HG02759 (cell line): ENCODE data around the gene CHN2.
A peak's percentile ranks its signal among the peaks of the same experiment; 100 is the strongest.

ENCODE experiments used
- ATAC-seq: cut with Tn5 transposase; IDR thresholded peaks from one replicate; pipeline ENCODE4 v1.9.1; 2021; ENCODE audit warnings: mild to moderate bottlenecking, moderate library complexity; ENCODE audit not compliant: unreplicated experiment

Gene CHN2

DNA sequence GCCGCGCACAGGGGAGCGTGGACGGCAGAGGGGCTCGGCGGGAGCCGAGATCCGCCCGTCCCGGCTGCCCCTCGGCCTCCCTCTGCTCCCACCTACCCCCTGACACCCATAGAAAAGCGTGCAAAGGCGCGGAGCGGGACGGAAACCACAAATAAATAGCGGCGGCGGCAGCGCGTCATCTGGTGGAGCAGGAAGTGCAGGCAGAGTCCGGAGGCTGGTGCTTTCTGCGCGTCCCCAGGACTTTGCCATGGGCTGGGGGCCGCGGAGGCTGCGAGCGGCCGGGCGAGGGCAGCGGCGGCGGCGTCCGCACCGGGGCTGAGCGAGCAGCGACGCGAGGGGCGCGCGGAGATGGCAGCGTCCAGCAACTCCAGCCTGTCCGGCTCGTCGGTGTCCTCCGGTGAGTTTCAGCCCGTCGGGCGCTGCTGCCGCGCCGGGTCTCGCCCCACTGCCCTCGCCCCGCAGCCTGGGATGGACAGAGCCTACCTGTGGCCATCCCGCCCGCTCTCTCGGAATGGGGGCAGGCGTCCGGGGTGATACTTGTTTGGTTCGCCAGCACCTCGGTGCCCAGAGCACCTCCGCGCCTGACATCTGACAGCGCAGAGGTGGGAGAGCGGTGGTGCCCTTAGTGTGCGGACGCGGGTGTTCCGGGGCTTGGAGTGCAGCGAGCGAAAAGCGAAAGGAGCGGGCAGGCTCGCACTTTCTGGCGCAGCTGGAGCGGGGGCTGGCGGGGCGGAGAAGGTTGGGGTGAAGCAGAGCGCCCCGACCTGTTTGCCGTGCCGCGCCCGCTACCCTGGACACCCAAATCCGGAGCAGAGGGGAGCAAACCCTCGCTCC, at the start of gene CHN2:
Gene CHN2, plus strand, starts transcription at position 182 of the 834 bp plus-strand sequence.
- ATAC-seq = peak; percentile 49

DNA sequence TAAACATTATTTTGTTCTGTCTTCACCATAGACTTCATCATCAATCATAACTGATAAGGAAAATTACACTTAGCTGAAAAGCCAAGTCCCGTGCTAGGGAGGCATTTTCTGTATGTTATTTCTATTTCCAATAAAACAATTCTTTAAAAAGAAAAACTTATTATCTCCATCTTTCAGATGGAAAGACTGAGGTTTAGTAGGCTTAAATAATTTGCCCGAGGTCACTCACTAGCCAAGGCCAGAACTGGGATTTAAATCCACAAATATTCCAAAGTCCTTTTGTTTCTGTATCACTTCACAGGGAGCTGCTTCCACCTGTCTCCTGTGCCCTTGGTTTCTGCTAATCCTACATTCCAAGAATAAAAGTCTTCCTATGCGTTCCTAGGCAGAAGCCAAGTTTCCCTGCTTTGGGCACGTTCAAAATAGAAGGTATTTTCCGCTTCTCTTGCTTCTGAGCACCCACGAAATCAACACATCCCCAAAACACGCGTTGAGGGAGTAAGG, 49.0 kb upstream of the CHN2 start:
- ATAC-seq = no peak

DNA sequence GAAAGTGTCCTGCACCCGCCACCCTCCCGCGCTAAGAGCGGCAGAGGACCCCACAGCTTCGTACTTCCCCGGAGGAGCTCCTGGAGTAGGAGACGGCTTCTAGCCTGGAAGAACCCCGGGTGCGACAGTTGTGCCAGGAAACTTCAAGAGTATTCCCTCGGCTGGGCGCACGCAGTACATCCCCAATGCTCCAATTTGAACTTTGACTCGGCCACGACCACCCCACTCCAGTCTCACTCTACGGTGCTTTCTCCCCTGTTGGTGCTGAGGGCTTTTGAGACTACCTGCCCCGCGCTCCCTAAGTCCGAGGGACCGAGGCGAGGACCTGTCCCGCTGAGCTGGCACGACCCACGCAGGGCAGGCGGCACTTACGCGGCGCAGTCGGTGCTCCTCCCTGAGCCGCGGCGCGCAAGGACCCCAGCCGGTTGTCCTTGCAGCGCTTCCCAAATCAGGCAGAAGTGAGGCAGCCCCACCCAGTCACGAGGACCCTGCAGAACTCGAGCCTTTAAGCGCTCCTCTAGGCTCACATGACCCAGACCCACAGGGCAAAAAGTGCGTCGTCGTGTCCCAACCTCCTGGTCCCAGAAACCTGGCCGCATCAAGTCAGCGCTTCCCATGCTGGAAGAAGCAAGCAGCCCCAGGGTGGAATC, 48.4 kb upstream of the CHN2 start, which contains the start of gene CPVL:
Gene CPVL, minus strand, starts transcription at position 481 of the 650 bp plus-strand sequence. CDS start 25,476 bp downstream, outside the sequence.
- ATAC-seq = no peak

DNA sequence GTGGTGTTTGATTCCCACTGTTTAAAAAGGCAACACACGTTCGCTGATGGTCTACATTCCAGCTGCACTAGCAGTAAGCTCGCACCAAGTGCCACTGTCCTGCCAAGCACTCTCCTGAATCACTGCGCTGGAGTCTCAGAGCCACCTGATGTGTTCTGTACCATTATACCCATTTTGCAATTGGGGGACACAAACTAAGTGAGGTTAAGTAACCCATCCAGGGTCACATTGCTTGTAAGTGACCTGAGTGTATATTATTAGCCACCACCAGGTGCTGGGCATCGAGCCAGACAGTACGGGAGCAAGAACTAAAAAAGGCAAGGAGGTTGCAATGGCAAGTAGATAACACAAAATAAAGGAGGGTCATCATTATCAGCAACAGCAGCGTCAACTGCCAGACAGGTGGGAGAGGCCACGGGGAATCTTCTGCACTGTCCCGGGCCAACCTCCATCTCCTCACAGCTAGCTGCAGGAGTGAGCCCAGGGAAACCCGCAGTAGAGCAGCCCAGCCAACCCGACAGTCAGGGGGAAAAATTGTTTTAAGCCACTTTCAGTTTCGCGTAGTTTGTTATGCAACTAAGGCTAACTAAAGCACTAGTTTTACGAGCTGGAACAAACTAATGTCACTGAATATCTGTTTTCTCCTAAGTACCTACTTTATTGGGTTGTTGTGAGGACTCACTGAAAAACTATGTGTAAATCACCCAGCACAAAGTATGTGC, 47.5 kb upstream of the CHN2 start:
- no peak for ATAC-seq

DNA sequence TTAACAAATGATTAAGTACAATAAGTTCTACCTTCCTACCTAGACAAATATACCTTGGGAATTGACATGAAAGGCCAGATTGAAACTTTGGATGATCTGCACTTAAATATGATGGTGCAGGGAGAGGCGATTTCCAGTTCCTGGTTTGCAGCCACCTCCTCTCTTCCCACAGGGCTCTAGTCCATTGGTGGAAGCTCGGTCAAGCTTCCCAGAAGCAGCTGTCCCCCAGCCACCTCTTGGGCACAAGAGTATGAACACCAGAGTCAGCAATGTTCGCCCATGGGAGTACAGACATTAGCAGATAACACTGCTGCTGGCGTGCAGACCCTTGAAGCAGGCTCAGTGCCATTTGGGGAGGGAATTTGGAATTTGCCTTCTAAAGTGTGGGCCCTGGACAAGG, 46.8 kb upstream of the CHN2 start:
- ATAC-seq = no peak

DNA sequence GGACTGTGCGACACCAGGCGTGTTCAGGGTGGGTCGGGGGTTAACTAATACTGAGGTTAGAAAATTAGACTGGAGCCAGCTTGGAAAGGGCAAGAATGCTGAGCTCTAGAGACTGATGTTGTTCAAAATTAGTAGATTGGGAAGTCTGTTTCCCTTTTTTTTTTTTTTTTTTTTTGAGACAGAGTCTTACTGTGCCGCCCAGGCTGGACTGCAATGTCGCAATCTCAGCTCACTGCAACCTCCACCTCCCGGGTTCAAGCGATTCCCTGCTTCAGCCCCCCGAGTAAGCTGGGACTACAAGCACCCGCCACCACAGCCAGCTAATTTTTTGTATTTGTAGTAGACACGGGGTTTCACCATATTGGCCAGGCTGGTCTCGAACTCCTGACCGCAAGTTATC, 45.5 kb upstream of the CHN2 start:
- no peak for ATAC-seq

DNA sequence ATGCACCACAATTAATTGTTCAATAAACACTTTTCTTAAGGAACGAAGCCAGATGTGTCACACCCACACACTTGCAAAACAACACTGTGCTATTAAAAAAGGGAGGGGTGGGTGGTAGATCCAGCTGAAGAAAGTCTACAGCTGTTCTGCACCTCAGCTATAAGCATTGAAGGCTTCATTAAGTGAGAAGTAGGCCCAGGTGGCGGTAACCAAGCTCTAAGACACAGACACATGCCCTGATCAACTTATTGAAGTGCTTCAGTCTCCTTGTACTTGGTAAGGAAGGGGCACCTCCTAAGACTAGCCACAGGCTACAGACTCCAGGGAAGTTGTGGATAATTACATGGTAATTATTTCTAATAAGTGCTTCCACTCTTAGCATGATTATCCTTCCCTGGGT, 43.7 kb upstream of the CHN2 start:
- no peak for ATAC-seq

DNA sequence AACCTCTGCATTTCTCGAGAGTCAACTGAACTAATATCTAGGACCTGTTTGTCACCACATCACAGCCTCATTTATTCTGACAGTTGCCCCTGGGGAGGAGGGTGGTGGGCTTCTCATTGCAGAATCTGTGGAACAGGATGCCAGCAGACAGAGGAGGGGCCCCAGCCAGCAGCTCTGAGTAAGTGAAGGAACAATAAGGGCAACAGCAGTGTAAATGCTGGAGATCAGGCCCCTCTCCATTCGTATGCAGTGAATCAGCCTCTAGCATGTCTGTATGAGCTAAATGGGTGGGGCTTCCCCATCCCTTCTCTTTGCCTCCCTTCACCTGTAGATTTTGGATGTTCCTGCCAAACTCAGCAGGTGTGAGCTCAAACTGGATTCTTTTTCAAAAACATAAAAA, 40.5 kb upstream of the CHN2 start:
- no peak for ATAC-seq

DNA sequence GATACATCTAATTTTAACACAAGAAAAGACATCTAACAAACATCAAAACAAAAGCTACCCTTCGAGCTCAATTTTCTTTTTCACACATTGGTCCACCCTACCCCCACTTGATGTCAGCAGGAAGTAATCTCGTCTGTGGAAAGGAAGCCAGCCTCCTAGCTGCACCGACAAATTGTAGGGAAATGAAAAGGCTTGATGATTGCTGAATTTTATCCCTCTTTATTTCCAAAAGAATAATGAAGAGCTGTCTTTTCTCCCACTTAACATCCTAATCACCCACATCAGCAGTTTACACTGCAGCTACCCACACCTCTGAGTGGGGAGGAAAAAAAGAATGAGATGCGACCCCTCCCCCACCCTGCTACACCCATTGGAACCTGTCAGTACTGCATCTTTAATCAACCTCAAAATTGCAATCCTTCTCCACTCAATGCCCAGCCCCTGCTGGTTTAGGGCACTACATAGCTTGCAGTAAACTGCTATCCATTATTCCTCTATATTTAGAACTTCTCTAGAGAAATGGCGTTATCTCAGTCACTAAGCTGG, 37.6 kb upstream of the CHN2 start:
- ATAC-seq = no peak

DNA sequence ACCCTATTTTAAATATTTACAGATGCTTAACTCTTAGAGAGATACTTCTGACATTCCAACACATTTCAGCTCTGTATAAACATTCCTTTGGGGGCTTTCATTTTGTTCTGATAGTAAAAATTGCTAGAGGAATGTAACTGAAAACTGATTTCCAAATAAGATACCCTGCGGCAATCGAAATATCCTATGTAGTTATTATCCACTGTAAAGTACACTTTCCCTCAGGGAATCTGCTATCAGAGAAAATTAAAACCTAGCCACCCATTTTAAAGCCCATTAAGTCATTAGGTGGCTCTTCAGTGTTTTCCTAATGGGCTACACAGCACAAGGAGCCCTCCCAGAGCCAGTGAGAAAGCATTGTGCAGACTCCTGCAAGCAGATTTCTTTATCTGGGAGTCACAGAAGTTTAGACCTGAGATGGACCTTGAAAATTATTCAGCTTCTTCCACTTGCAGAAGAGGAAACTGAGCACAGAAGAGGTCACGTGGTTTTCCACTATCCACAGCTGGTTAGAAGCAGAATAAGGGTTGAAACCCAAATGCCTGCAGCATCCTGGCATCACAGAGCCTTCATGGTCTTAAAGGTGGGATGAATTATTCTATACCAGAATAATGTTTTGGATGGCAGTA, 35.7 kb upstream of the CHN2 start:
- no peak for ATAC-seq

DNA sequence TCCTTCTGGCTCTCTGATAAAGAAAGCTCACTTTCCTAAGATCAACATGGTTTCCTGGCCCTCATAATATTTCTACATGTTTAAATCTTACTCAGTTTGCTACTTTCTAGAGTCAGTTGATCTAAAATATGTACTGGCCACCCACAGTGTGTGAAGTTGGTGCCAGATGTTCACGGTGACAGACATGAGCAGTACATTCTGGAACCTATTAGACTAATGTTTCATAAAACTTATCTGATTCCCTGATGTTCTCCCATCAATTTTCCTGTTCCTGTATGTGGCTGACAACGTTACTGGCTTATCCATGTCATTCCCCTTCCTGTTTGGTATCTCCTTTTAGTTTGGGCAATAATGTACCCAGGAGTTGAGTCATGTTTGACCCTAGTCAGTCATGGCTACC, 34.5 kb upstream of the CHN2 start:
- no peak for ATAC-seq

DNA sequence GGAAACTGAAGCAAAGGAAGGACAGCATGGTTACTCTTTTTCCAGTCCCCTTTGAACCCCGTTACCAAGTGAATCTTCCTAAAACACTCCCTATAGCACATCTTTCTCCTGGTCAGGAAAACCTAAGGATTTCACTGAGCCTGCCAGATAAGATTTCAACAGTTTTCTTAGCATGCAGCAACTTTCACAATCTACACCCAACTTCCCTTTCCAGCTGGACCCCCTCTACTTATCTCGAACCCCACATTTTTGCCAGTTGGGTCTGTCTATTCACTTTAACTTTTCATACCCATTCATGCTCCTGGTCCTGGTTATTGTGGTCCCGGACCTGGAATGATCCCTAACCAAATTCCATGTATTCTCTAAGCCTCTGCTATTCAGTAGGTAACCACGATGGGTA, 33.3 kb upstream of the CHN2 start:
- ATAC-seq = no peak

DNA sequence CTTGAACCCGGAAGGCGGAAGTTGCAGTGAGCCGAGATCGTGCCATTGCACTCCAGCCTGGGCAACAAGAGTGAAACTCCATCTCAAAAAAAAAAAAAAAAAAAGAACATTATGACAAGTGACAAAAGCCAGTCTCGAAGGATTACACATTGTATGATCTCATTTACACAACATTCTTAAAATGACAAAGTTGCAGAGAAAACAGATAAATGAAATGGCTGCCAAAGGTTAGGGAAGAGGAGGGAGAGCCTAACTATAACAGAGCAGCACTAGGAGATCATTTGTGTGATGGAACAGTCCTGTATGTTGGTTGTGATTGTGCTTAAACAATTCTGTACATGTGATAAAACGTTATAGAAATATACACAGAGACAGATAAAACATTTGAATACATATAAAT, 32.0 kb upstream of the CHN2 start:
- no peak for ATAC-seq

DNA sequence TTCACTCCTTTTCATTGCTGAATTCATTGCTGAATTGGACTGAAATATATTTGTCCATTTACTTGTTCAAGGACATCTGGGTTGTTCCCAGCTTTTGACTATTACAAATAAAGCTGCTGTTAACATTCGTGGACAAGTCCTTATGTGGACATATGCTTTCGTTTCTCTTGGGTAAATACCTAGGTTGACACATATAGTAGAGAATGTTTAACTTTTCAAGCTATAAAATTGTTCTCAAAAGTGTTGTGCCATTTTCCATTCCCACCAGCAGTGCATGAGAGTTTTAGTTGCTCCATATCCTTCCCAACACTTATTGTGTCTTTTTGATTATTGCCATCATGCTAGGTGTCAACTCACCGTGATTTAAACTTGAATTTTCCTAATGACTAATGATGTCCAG, 30.7 kb upstream of the CHN2 start:
- no peak for ATAC-seq

DNA sequence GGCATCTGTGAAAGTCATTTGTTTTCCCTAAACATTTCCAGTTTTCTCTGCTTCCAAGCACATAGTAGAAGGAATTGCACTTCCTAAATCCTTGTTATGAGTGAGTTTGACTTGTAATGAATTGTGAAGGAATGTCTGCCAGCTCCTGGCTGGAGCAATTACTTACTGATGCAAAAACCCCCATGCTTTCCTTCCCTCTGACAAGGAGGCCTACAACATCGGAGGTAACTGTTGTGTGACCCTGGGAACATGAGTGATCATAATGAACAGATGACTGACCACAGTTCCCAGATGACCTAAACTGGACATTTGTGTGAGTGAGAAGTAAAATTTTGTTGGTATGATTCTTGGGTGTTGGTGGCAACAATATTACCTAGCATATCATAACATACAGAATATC, 26.9 kb upstream of the CHN2 start:
- ATAC-seq = no peak

DNA sequence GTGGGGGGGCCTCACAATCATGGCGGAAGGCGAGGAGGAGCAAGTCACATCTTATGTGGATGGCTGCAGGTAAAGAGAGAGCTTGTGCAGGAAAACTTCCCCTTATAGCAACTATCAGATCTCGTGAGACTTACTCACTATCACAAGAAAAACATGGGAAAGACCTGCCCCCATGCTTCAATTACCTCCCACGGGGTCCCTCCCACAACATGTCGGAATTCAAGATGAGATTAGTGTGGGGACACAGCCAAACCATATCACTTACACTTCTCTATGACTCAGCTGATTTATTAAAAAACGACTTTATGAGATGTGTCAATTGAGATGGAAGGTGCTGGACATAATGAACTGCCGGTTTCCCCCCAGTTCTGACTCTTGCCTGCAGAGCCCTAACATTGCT, 23.8 kb upstream of the CHN2 start:
- no peak for ATAC-seq

DNA sequence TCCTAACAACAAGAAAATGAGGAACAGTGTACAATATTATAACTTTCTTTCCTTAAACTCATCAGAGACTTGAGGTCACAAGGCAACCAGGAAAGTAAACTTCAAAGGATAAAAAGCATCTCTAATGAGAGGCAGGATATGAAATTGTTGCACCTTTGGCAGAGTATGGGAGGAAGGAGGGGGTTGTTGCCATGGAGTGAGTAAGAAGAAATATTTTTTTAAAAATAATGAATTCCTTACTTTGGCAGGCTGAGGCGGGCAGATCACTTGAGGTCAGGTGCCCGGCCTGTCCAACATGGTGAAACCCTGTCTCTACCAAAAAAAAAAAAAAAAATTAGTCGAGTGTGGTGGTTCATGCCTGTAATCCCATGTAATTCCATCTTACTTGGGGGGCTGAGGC, 21.1 kb upstream of the CHN2 start:
- no peak for ATAC-seq

DNA sequence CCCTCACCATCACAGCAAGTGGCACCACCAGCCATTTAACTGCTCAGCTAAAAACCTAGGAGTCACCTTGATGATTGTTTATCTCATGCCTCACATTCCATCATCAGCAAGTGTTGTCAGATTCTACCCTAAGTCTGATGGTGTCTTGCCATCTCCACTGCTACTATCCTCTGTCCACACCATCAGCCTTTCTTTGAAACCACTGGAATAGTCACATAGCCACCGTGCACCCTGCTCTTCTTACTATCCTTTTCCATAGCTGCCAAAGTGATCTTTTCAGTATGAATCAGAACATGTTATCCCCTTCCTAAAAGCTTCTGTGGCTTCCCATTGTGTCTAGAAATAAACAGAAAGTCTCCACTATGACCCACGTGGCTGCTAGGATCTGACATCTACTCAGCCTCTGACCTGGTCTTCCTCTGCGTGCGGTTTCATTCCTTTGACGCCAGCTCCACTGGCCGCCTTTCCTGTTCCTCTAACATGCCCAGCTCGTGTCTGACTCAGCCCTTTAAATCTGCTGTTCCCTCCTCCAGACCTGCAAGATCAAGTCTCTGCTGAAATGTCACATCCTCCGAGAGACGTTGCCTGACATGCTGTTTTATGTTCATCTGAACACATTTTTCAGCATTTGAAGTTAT, 16.5 kb upstream of the CHN2 start:
- no peak for ATAC-seq

DNA sequence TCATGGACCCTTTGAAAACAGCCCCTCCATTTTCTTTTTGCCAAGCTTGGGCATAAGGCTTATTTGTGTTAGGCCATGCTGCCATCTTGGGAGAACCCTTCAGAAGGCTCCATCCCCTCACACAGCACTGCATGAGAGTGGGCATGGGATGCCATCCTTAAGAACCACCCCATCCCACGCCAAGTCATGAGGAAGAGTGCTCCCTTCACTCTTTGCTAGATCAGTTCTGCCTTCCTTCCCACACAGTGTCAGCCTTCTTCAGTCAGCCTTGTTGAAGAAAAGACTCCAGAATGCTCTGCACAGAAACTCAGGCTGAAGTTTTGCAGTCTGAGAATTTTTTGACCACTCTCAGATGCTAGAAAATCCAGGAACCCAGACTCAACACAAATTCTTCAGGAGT, 15.5 kb upstream of the CHN2 start:
- no peak for ATAC-seq

DNA sequence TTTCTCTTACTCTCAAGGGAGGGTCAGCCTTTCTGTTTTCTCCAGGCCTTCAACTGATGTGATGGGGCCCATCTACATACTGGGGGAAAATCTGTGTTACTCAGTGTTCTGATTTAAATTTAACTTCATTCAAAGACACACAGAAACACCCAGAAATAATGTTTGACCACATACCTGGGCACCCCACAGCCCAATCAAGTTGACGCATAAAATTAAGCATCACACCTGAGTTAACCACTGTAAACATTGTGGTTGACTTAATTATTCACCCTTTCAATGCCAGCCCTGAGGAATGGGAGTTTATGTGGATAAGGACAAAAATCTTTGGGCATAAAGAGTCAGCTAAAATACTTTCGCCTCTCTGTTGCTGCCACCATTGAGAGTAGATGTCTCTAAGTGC, 10.0 kb upstream of the CHN2 start:
- ATAC-seq = no peak
